GM19467 (cell line): ENCODE data around the gene PRPF8.
A peak's percentile ranks its signal among the peaks of the same experiment; 100 is the strongest.

Source experiments
- ATAC-seq: cut with Tn5 transposase; IDR thresholded peaks from one replicate; pipeline ENCODE4 v1.9.1; 2021; ENCODE audit warnings: mild to moderate bottlenecking, moderate library complexity; ENCODE audit not compliant: unreplicated experiment

Gene PRPF8

GRCh38 chr17:1646199-1646875, 38.3 kb downstream of the PRPF8 start:
- ATAC-seq: no peak

GRCh38 chr17:1645207-1646171, 39.2 kb downstream of the PRPF8 start, which contains the start of gene SCARF1:
TSS of gene SCARF1 (minus strand) at chr17:1645732. CDS start at chr17:1645697, 35 bp downstream.
- no peak for ATAC-seq

GRCh38 chr17:1644493-1645206, 40.0 kb downstream of the PRPF8 start:
- no peak for ATAC-seq

- ATAC-seq: no peak
Measured at GRCh38 chr17:1643999-1644492, 40.6 kb downstream of the PRPF8 start.

- ATAC-seq: no peak
Measured at GRCh38 chr17:1643293-1643998, 41.2 kb downstream of the PRPF8 start.

- no peak for ATAC-seq
Measured at GRCh38 chr17:1641065-1641403, 43.6 kb downstream of the PRPF8 start.

- no peak for ATAC-seq
Measured at GRCh38 chr17:1640329-1641064, 44.2 kb downstream of the PRPF8 start.

GRCh38 chr17:1639549-1640180, 45.0 kb downstream of the PRPF8 start:
- ATAC-seq: no peak

GRCh38 chr17:1638624-1639300, 45.9 kb downstream of the PRPF8 start:
- ATAC-seq: no peak

GRCh38 chr17:1638171-1638590, 46.5 kb downstream of the PRPF8 start:
- no peak for ATAC-seq

GRCh38 chr17:1636732-1637285, 47.9 kb downstream of the PRPF8 start:
- ATAC-seq: no peak

- ATAC-seq: no peak
Measured at GRCh38 chr17:1635675-1636465, 48.8 kb downstream of the PRPF8 start.

- ATAC-seq: no peak
Measured at GRCh38 chr17:1634841-1635650, 49.6 kb downstream of the PRPF8 start.

- no peak for ATAC-seq
Measured at GRCh38 chr17:1630662-1631061, 54.0 kb downstream of the PRPF8 start.

GRCh38 chr17:1629504-1630310, 55.0 kb downstream of the PRPF8 start:
- ATAC-seq: no peak

- peak; percentile 46 for ATAC-seq
Measured at GRCh38 chr17:1628856-1629503, 55.7 kb downstream of the PRPF8 start.
